Loucy (cell line): ENCODE measurements around the gene GPR32.

Experiments used
- EZH2phosphoT487 ChIP-seq: fragments of 200-600 bp; IDR thresholded peaks from 2 replicates; pipeline ENCODE4 v1.6.1; 2018; ENCODE audit warnings: antibody characterized with exemption, mild to moderate bottlenecking, moderate library complexity, borderline replicate concordance
- TF ChIP-seq, protein P1 (sequence below): fragments of 200-600 bp; sonication (generic); conservative IDR thresholded peaks from 2 replicates; pipeline ENCODE4 v1.5.1; 2014; ENCODE audit warnings: mild to moderate bottlenecking, antibody characterized with exemption, low read length

DNA sequence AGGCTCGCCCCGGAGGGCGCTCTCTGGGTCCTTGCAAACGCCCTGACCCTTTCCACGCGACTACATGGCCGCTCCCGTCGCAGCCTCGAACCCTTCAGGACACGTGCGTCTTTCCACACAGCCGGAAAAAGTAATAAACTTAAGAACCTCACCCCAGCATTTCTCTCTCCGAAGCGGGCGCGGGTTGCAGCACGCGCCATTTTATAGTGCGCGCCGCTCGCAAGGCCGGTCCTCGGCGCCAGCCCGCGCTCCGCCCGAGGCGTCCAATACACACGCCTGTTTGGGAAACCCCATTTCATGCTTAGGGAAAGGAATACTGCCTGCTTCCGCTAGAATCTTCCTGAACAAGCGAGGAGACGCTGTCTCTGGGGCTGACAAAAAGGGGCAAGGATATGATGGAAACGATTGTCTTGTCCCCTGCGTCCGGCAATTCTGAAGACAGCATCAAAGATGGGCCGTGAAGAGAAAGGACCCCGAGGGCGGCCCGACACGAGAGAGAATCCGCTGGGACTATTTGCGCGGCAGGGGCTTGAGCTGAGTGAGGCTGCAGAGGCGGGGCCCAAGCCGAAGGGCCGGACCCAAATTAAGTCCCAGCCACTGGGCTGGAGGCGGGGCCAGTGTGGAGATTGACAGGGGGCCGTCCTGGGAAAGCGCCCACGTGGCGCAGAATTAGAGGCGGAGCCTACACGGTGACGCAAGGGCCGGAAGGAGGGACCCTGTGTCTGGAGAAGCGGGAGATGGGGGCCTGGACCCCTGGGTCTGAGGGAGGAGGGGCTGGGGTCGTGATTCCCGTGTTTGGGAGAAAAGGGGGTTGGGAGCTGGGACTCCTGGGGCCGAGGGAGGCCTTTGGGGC lies 34.4 kb downstream of the GPR32 start:
- TF ChIP-seq, protein P1, sequence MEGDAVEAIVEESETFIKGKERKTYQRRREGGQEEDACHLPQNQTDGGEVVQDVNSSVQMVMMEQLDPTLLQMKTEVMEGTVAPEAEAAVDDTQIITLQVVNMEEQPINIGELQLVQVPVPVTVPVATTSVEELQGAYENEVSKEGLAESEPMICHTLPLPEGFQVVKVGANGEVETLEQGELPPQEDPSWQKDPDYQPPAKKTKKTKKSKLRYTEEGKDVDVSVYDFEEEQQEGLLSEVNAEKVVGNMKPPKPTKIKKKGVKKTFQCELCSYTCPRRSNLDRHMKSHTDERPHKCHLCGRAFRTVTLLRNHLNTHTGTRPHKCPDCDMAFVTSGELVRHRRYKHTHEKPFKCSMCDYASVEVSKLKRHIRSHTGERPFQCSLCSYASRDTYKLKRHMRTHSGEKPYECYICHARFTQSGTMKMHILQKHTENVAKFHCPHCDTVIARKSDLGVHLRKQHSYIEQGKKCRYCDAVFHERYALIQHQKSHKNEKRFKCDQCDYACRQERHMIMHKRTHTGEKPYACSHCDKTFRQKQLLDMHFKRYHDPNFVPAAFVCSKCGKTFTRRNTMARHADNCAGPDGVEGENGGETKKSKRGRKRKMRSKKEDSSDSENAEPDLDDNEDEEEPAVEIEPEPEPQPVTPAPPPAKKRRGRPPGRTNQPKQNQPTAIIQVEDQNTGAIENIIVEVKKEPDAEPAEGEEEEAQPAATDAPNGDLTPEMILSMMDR: no peak
- TF ChIP-seq EZH2phosphoT487: no peak
